ENCODE results near the gene RNF220.

- TF ChIP-seq CTCF (IDR thresholded peaks at IDR 0.05 in 8 of 11, conservative IDR thresholded peaks at IDR 0.05 in 3 of 11) (no peak), POLR2A (IDR thresholded peaks at IDR 0.05) (no peak)
Measured at GRCh38 chr1:44659566-44659965, 254.5 kb downstream of the RNF220 start.

All from spleen (tissue), 7 donors.